Keratinocyte (primary cell): Measurements from ENCODE around the gene SELENOW. TPM values are rescaled to one million over a fixed set of nuclear protein-coding genes. Genes with fewer than 3 reads are reported as not detected.

Experiments
- DNase-seq: peaks from one replicate; pipeline ENCODE4 v3.0.0-alpha.2; 2011; ENCODE audit warnings: low read depth, missing footprints, low spot score
- FAIRE-seq: peaks from 2 replicates; lab custom pipeline; 2011; peaks lifted over from hg19 to GRCh38; lab: Jason Lieb, UNC
- H2AFZ ChIP-seq: 2 replicates; pipeline ENCODE4 v1.6.0; 2012; ENCODE audit warnings: low read length, control low read depth, inconsistent platforms; ENCODE audit not compliant: control insufficient read depth
- H3K27ac ChIP-seq: 2 replicates; pipeline ENCODE4 v1.5.1; 2011; ENCODE audit warnings: low read length; ENCODE audit not compliant: control insufficient read depth, insufficient read depth
- H3K27me3 ChIP-seq: 3 replicates; pipeline ENCODE4 v1.6.0; 2011; ENCODE audit warnings: low read length; ENCODE audit not compliant: control insufficient read depth, insufficient read depth; ENCODE audit errors: extremely low read depth
- H3K36me3 ChIP-seq, 2 experiments: 2 replicates in 1 of 2; 3 replicates in 1 of 2; pipeline ENCODE4 v1.5.1; 2011; ENCODE audit warnings: low read length in 2 of 2, mild to moderate bottlenecking in 1 of 2; ENCODE audit not compliant: control insufficient read depth in 2 of 2, insufficient read depth in 2 of 2; ENCODE audit errors: extremely low read depth in 1 of 2
- H3K4me1 ChIP-seq: 3 replicates; pipeline ENCODE4 v1.5.1; 2011; ENCODE audit warnings: low read length; ENCODE audit not compliant: control insufficient read depth, insufficient read depth; ENCODE audit errors: extremely low read depth
- H3K4me2 ChIP-seq: 3 replicates; pipeline ENCODE4 v1.6.0; 2011; ENCODE audit warnings: low read depth, low read length; ENCODE audit not compliant: control insufficient read depth, insufficient read depth; ENCODE audit errors: extremely low read depth
- H3K4me3 ChIP-seq, 3 experiments: fragments of 200-600 bp in 1 of 3; sonication (generic) in 1 of 3; 2 replicates in 2 of 3; 3 replicates in 1 of 3; pipeline ENCODE4 v1.5.1; 2011 to 2016; ENCODE audit warnings: low read length in 3 of 3, mild to moderate bottlenecking in 3 of 3, control low read depth in 2 of 3, inconsistent platforms in 1 of 3, low read depth in 1 of 3, mixed read lengths in 1 of 3, mixed run types in 1 of 3, moderate library complexity in 1 of 3; ENCODE audit not compliant: control insufficient read depth in 2 of 3, insufficient read depth in 2 of 3; ENCODE audit errors: extremely low read depth in 1 of 3
- H3K79me2 ChIP-seq: 2 replicates; pipeline ENCODE4 v1.6.0; 2012; ENCODE audit warnings: low read length; ENCODE audit not compliant: control insufficient read depth, insufficient read depth
- H3K9ac ChIP-seq: 3 replicates; pipeline ENCODE4 v1.6.0; 2011; ENCODE audit warnings: low read length; ENCODE audit not compliant: control insufficient read depth, insufficient read depth; ENCODE audit errors: extremely low read depth
- H3K9me1 ChIP-seq: 3 replicates; pipeline ENCODE4 v1.6.0; 2011; ENCODE audit warnings: low read length; ENCODE audit not compliant: control insufficient read depth, insufficient read depth; ENCODE audit errors: extremely low read depth
- H3K9me3 ChIP-seq: 2 replicates; pipeline ENCODE4 v1.5.1; 2012; ENCODE audit warnings: low read depth, low read length; ENCODE audit not compliant: control insufficient read depth
- H4K20me1 ChIP-seq: 3 replicates; pipeline ENCODE4 v1.6.0; 2011; ENCODE audit warnings: low read length; ENCODE audit not compliant: control insufficient read depth, insufficient read depth; ENCODE audit errors: extremely low read depth
- EZH2 ChIP-seq: IDR thresholded peaks from one replicate; pipeline ENCODE4 v1.6.1; 2012; ENCODE audit warnings: inconsistent platforms, mild to moderate bottlenecking, low read length, moderate library complexity
- dilution Hi-C: fragments of 300-500 bp; cut with MboI; formaldehyde crosslinking; loops from one replicate; pipeline ENCODE4 v1.7.0; 2020; ENCODE audit warnings: low sequenced_read_pairs; ENCODE audit not compliant: extremely low pct_ligation_motif_present
- polyA plus RNA-seq, 5 experiments: library from polyadenylated mRNA; depleted of rRNA in 3 of 5; stranded (reverse) in 3 of 5; stranded (forward) in 1 of 5; unstranded in 1 of 5; fragments of >200 nt; gene quantifications; 1 replicate in 1 of 5; 2 replicates in 3 of 5; 3 replicates in 1 of 5; pipeline versions ENCODE4 v1.2.1 to v1.2.3, GENCODE V29; 2011 to 2012; ENCODE audit warnings: missing spikeins in 2 of 5, low read depth in 1 of 5, low replicate concordance in 1 of 5
- TF ChIP-seq, protein P1 (sequence below), 3 experiments: IDR thresholded peaks in 1 of 3; conservative IDR thresholded peaks in 1 of 3; optimal IDR thresholded peaks in 1 of 3; 2 replicates in 2 of 3; 3 replicates in 1 of 3; pipeline versions ENCODE3 to v1.5.1; 2011; ENCODE audit warnings: low read length in 3 of 3, mild to moderate bottlenecking in 3 of 3, moderate library complexity in 2 of 3, control low read depth in 1 of 3, inconsistent platforms in 1 of 3; ENCODE audit not compliant: insufficient read depth in 2 of 3; ENCODE audit errors: extremely low read depth in 1 of 3

The SELENOW gene
- polyA plus RNA-seq, 1 donor (not counting 4 experiments of a cell fraction or from before 2014, with no cell fraction given), result 509 TPM

DNA sequence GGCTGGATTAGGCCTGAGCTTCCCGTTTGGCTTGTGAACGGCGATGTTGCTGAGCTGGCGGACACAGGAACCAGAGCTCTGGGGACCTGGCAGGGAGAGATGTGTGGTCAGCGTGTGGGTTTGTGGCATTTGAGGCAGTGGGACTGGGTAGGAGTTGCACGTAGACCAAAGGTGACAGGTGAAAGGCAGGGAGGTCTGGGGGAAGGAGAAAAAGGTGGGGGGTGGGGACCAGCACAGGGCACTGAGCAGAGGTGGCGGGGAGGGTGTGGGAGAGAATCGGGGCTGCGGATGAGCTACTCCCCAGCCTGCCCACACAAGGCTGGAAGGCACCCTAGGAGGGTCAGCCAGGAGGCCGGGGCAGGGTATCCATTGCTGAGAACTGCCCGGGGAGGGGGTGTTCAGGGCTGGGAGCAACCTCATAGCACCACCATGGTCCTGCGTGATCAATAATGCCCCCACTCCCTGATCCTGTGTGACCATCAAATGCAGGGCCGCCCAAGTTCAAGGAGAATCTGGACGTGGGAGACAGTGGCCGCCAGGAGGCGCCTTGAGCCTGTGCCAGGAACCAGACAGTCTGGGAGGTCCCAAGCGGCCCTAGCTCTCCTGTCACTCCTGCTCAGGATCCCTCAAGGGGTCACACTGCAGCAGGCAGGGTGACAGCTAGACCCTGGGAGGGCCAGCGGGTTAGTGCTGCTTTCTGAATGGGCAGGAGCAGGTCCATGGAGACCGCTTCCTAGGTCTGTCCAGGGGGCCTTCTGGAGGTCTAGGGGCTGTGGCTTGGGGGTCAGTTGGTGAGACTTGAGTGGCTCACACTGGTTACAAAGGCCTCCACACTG is 12.8 kb upstream of the SELENOW start:
- Histone ChIP-seq H3K36me3 (no peaks in the 10 kb centered on the region), H3K9ac (no peak overlapping the region), H4K20me1 (no peaks in the 10 kb centered on the region), H3K27ac (no peak overlapping the region), H3K9me3 (no peaks in the 10 kb centered on the region), H3K4me2 (no peak overlapping the region), H3K4me1 (no peaks in the 10 kb centered on the region), H3K9me1 (no peaks in the 10 kb centered on the region), H2AFZ (no peak overlapping the region), H3K4me3 (no peak overlapping the region), H3K27me3 (no peaks in the 10 kb centered on the region), H3K79me2 (no peaks in the 10 kb centered on the region)
- FAIRE-seq, result no peak
- dilution Hi-C loops, result no loop called here
- TF ChIP-seq, protein P1, sequence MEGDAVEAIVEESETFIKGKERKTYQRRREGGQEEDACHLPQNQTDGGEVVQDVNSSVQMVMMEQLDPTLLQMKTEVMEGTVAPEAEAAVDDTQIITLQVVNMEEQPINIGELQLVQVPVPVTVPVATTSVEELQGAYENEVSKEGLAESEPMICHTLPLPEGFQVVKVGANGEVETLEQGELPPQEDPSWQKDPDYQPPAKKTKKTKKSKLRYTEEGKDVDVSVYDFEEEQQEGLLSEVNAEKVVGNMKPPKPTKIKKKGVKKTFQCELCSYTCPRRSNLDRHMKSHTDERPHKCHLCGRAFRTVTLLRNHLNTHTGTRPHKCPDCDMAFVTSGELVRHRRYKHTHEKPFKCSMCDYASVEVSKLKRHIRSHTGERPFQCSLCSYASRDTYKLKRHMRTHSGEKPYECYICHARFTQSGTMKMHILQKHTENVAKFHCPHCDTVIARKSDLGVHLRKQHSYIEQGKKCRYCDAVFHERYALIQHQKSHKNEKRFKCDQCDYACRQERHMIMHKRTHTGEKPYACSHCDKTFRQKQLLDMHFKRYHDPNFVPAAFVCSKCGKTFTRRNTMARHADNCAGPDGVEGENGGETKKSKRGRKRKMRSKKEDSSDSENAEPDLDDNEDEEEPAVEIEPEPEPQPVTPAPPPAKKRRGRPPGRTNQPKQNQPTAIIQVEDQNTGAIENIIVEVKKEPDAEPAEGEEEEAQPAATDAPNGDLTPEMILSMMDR (optimal IDR thresholded peaks at IDR 0.05 in 1 of 3, IDR thresholded peaks at IDR 0.05 in 1 of 3, conservative IDR thresholded peaks at IDR 0.05 in 1 of 3; ENCODE audit: extremely low read depth in 1 of 3, insufficient read depth in 2 of 3, low read length in 3 of 3), result peak; percentile 76 to 92 (median 84)
- TF ChIP-seq EZH2, result no peak
- DNase-seq, result no peak

DNA sequence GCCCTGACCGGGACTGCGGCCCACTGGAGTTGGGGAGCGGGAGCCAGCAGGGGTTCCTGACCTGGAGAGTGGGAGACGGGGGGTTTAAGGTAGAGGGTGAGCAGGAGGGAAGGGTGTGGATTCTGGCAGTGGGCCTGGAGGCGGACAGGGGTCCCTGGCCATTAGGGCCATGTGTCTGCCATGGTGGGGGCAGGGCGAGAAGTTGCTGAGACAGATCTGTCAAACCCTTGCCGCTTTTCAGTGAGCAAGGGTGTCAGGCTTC is 12.2 kb upstream of the SELENOW start:
- Histone ChIP-seq H3K27me3 (no peaks in the 10 kb centered on the region), H3K4me1 (no peaks in the 10 kb centered on the region), H3K4me2 (no peak overlapping the region), H3K27ac (no peak overlapping the region), H3K36me3 (no peaks in the 10 kb centered on the region), H2AFZ (no peak overlapping the region), H3K9me3 (no peaks in the 10 kb centered on the region), H3K79me2 (no peaks in the 10 kb centered on the region), H3K9ac (no peak overlapping the region), H4K20me1 (no peaks in the 10 kb centered on the region), H3K9me1 (no peaks in the 10 kb centered on the region), H3K4me3 (no peak overlapping the region)
- no peak for DNase-seq
- FAIRE-seq, result no peak
- no peak for TF ChIP-seq EZH2
- TF ChIP-seq, protein P1 (optimal IDR thresholded peaks at IDR 0.05 in 1 of 3, IDR thresholded peaks at IDR 0.05 in 1 of 3, conservative IDR thresholded peaks at IDR 0.05 in 1 of 3; ENCODE audit: extremely low read depth in 1 of 3, insufficient read depth in 2 of 3, low read length in 3 of 3), result no peak
- dilution Hi-C loops, result no loop called here
